WERI-Rb-1 (cell line): Measurements from ENCODE around the gene CEP57L1.
"Not testable (repeated sequence)": the region's sequence is repeated elsewhere in the genome, so short reads cannot be mapped to it uniquely, and the experiment has no call there.

ENCODE experiments used
- DNase-seq: peaks from one replicate; pipeline ENCODE4 v3.0.0-alpha.2; 2020
- H3K27ac ChIP-seq: fragments of 250-450 bp; sonication (Bioruptor Pico); 2 replicates; pipeline ENCODE4 v1.5.1; 2020; ENCODE audit warnings: mild to moderate bottlenecking, moderate library complexity
- H3K27me3 ChIP-seq: fragments of 250-450 bp; sonication (Bioruptor Pico); 2 replicates; pipeline ENCODE4 v1.5.1; 2021; ENCODE audit warnings: mild to moderate bottlenecking, low read depth, moderate library complexity; ENCODE audit not compliant: insufficient read depth, severe bottlenecking
- H3K36me3 ChIP-seq: fragments of 250-450 bp; sonication (Bioruptor Pico); 2 replicates; pipeline ENCODE4 v1.5.1; 2020; ENCODE audit warnings: mild to moderate bottlenecking, moderate library complexity
- H3K4me3 ChIP-seq: 2 replicates; pipeline ENCODE4 v1.5.1; 2011; ENCODE audit warnings: low read depth, mild to moderate bottlenecking, control low read depth, low read length
- H3K9me3 ChIP-seq: fragments of 250-450 bp; sonication (Bioruptor Pico); 2 replicates; pipeline ENCODE4 v1.5.1; 2021; ENCODE audit warnings: mild to moderate bottlenecking, moderate library complexity; ENCODE audit not compliant: severe bottlenecking
- TF ChIP-seq, protein P1 (sequence below): IDR thresholded peaks from 2 replicates; pipeline ENCODE4 v1.5.1; 2011; ENCODE audit warnings: low read depth, mild to moderate bottlenecking, control low read depth, inconsistent platforms, low read length

Gene CEP57L1

DNA sequence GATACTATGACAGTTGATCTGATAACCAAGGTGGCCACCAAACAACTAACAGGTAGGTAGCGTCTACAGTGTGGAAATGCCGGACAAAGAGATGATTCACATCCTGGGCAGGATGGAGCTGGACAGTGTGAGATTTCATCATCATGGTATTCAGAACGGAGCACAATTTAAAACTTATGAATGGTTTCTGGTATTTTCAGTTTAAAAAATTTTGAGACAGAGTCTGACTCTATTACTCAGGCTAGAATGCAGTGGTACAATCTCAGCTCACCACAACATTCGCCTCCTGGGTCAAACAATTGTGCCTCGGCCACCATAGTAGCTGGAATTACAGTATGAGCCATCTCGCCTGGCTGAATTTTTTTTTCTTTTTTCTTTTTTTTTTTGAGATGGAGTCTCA lies 43.8 kb downstream of the CEP57L1 start:
- no peaks in the 10 kb centered on the region for H3K27me3 ChIP-seq
- H3K9me3 ChIP-seq, result no peaks in the 10 kb centered on the region
- DNase-seq, result no peak
- peaks cover 4% of the 10 kb centered on the region for H3K36me3 ChIP-seq
- no peak overlapping the region for H3K4me3 ChIP-seq
- H3K27ac ChIP-seq, result no peak overlapping the region
- TF ChIP-seq, protein P1, sequence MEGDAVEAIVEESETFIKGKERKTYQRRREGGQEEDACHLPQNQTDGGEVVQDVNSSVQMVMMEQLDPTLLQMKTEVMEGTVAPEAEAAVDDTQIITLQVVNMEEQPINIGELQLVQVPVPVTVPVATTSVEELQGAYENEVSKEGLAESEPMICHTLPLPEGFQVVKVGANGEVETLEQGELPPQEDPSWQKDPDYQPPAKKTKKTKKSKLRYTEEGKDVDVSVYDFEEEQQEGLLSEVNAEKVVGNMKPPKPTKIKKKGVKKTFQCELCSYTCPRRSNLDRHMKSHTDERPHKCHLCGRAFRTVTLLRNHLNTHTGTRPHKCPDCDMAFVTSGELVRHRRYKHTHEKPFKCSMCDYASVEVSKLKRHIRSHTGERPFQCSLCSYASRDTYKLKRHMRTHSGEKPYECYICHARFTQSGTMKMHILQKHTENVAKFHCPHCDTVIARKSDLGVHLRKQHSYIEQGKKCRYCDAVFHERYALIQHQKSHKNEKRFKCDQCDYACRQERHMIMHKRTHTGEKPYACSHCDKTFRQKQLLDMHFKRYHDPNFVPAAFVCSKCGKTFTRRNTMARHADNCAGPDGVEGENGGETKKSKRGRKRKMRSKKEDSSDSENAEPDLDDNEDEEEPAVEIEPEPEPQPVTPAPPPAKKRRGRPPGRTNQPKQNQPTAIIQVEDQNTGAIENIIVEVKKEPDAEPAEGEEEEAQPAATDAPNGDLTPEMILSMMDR, result no peak

DNA sequence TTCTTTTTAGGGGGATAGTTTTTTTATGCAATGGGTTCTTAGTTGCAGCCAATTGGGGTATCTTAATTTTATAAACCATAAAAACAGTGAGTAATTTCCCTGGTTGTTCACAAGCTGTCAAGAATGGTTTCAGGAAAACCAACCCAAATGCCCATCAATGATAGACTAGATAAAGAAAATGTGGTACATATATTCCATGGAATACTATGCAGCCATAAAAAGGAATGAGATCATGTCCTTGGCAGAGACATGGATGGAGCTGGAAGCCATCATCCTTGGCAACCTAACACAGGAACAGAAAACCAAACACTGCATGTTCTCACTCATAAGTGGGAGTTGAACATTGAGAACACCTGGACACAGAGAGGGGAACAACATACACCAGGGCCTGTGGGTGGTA lies 46.8 kb downstream of the CEP57L1 start:
- H3K36me3 ChIP-seq, H3K4me3 ChIP-seq, DNase-seq, H3K27me3 ChIP-seq, H3K9me3 ChIP-seq, H3K27ac ChIP-seq: not testable (repeated sequence)

DNA sequence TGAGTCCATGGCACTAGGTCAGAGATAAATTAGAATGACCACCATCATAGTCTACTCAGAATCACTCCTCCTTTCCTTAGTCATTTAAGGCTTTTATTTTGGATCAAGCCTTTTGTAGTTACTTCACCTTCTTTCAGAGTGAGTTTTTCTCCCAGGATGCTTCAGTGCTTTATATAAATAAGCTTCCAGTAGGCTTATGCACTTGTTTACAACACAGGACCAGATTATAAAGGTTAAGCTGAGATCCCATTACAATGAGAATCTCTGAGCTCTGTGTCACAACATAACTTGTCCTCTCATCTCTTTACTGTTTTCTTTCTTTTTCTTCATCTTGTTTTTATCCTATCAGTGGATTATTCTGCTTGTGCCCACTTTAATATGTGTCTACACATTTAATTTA lies 47.9 kb downstream of the CEP57L1 start:
- no peak overlapping the region for H3K27ac ChIP-seq
- TF ChIP-seq, protein P1, result no peak
- H3K4me3 ChIP-seq, result no peak overlapping the region
- no peaks in the 10 kb centered on the region for H3K9me3 ChIP-seq
- H3K36me3 ChIP-seq, result peaks cover 4% of the 10 kb centered on the region
- no peaks in the 10 kb centered on the region for H3K27me3 ChIP-seq
- DNase-seq, result no peak

DNA sequence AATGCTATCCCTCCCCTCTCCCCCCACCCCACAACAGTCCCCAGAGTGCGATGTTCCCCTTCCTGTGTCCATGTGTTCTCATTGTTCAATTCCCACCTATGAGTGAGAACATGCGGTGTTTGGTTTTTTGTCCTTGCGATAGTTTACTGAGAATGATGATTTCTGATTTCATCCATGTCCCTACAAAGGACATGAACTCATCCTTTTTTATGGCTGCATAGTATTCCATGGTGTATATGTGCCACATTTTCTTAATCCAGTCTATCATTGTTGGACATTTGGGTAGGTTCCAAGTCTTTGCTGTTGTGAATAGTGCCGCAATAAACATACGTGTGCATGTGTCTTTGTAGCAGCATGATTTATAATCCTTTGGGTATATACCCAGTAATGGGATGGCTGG lies 52.9 kb downstream of the CEP57L1 start:
- not testable (repeated sequence) for H3K4me3 ChIP-seq, H3K27me3 ChIP-seq, H3K27ac ChIP-seq, H3K9me3 ChIP-seq, DNase-seq, H3K36me3 ChIP-seq

DNA sequence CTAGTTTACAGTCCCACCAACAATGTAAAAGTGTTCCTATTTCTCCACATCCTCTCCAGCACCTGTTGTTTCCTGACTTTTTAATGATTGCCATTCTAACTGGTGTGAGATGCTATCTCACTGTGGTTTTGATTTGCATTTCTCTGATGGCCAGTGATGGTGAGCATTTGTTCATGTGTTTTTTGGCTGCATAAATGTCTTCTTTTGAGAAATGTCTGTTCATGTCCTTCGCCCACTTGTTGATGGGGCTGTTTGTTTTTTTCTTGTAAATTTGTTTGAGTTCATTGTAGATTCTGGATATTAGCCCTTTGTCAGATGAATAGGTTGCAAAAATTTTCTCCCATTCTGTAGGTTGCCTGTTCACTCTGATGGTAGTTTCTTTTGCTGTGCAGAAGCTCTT lies 53.4 kb downstream of the CEP57L1 start:
- not testable (repeated sequence) for H3K27ac ChIP-seq, H3K27me3 ChIP-seq, H3K4me3 ChIP-seq, H3K9me3 ChIP-seq, DNase-seq, H3K36me3 ChIP-seq

- no peaks in the 10 kb centered on the region; the same call in none of the 2 replicates for H3K36me3 ChIP-seq
- H3K27me3 ChIP-seq, result no peaks in the 10 kb centered on the region
- no peaks in the 10 kb centered on the region for H3K9me3 ChIP-seq
- DNase-seq, result no peak
- no peak overlapping the region for H3K27ac ChIP-seq
- no peak overlapping the region for H3K4me3 ChIP-seq
- TF ChIP-seq, protein P1, result no peak
These were observed 58.4 kb downstream of the CEP57L1 start for GRCh38 chr6:109153752-109154151.

GRCh38 chr6:109164331-109164730 lies 69.0 kb downstream of the CEP57L1 start:
- TF ChIP-seq, protein P1, result no peak
- H3K4me3 ChIP-seq, result no peak overlapping the region
- no peaks in the 10 kb centered on the region for H3K27me3 ChIP-seq
- no peaks in the 10 kb centered on the region for H3K36me3 ChIP-seq
- H3K9me3 ChIP-seq, result no peaks in the 10 kb centered on the region
- no peak overlapping the region for H3K27ac ChIP-seq
- DNase-seq, result no peak
